Cardiac muscle cell (in vitro differentiated cells and primary cell): Measurements from ENCODE around the gene RFTN1. TPM values are rescaled to one million over a fixed set of nuclear protein-coding genes. Genes with fewer than 3 reads are reported as not detected.
A peak's percentile ranks its signal among the peaks of the same experiment; 100 is the strongest.

Experiments used
- DNase-seq, 2 donors: peaks; one replicate each; pipeline versions ENCODE4 v3.0.0 to v3.0.0-alpha.2; 2010 to 2017; ENCODE audit warnings: low read depth in 1 of 2, low spot score in 1 of 2
- H3K27ac ChIP-seq: fragments of 200-600 bp; sonication (generic); 2 replicates; pipeline ENCODE4 v1.5.1; 2016
- H3K27me3 ChIP-seq: fragments of 200-600 bp; sonication (generic); 2 replicates; pipeline ENCODE4 v1.6.0; 2016; ENCODE audit warnings: control low read depth
- H3K36me3 ChIP-seq: fragments of 200-600 bp; sonication (generic); 2 replicates; pipeline ENCODE4 v1.5.1; 2016; ENCODE audit warnings: control low read depth
- H3K4me1 ChIP-seq: fragments of 200-600 bp; sonication (generic); 2 replicates; pipeline ENCODE4 v1.8.1; 2017; ENCODE audit warnings: low read depth, mild to moderate bottlenecking, mixed run types
- H3K4me3 ChIP-seq: fragments of 200-600 bp; sonication (generic); 2 replicates; pipeline ENCODE4 v1.5.1; 2016; ENCODE audit warnings: mild to moderate bottlenecking
- H3K9me3 ChIP-seq: fragments of 200-600 bp; sonication (generic); 2 replicates; pipeline ENCODE4 v1.5.1; 2017; ENCODE audit warnings: low read depth, mild to moderate bottlenecking, control low read depth
- CTCF ChIP-seq: IDR thresholded peaks from 2 replicates; pipeline ENCODE4 v1.5.1; 2012; ENCODE audit warnings: low read depth, mild to moderate bottlenecking, low read length
- polyA plus RNA-seq: library from polyadenylated mRNA; unstranded; fragments of >200 nt; fragmentation: Nextera tagmentation; extraction: Ambion mirVana; gene quantifications from 2 replicates; pipeline ENCODE4 v1.2.1, GENCODE V29; 2016
- total RNA-seq: library from RNA; depleted of rRNA; stranded (reverse); fragments of >200 nt; gene quantifications from 2 replicates; pipeline ENCODE4 v1.2.3, GENCODE V29; 2016

Gene RFTN1
- total and polyA plus RNA-seq, 2 experiments from 2014 or later, result 30.6 to 42.4 TPM

DNA sequence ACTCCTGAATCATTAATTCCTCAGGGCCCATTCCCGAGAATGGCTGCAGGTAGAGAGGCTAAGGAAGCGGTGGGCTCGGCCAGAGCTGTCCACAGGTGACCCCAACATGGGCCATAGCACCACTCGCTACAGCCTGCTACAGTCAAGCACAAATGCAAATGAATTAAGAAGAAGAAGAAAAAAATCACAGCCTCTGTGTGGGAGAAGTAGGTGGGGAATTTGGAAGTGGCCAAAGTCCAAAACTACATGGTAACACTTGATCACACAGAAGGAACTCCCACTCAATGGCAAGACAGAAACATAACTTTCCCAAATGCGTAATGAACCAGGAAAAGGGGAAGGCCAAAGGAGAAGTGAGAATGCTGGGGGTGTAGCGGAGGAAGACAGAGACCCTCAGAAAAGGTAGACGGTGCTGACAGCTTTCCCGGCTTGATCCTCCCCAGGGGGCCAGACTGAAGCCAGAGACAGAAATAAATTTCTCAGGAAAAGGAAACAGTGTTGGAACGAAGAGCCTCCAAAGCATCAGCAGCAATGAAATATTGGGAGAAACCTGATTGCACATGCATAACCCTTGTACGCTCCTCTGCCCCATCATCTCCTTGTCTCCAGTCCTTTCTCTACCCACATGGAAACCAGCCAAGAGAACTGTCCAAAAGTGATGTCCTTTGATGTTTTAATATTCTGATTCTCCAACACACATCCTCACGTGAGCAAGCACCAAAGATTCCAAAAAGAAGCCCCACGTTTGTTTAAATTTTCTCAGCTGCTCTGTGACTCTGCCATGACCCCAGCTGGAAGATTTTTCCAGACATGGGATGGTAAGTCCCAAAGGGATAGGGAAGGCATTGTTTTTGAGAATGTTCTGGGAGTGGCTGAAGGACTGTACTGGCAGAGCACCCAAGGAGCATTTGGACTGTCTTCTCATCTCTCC is 140.9 kb downstream of the RFTN1 start:
- peak in 1 of 2 donors; percentile 45 for DNase-seq
- H3K27me3 ChIP-seq, result no peaks in the 10 kb centered on the region
- peaks cover 37% of the 10 kb centered on the region for H3K4me1 ChIP-seq
- H3K9me3 ChIP-seq, result no peaks in the 10 kb centered on the region
- no peaks in the 10 kb centered on the region for H3K36me3 ChIP-seq
- no peak for TF ChIP-seq CTCF
- no peak overlapping the region for H3K4me3 ChIP-seq
- no peak overlapping the region for H3K27ac ChIP-seq

GRCh38 chr3:16370872-16371740 is 142.4 kb downstream of the RFTN1 start:
- no peak for TF ChIP-seq CTCF

GRCh38 chr3:16370503-16370871 is 143.0 kb downstream of the RFTN1 start:
- Histone ChIP-seq H3K4me3 (no peak overlapping the region), H3K27ac (peak overlapping the region; percentile 86), H3K36me3 (no peaks in the 10 kb centered on the region), H3K9me3 (no peaks in the 10 kb centered on the region), H3K4me1 (peaks cover 37% of the 10 kb centered on the region), H3K27me3 (no peaks in the 10 kb centered on the region)
- DNase-seq, result no peak
- no peak for TF ChIP-seq CTCF

More at GRCh38 chr3:16370872-16371740, 142.4 kb downstream of the RFTN1 start:
- Histone ChIP-seq H3K36me3 (no peaks in the 10 kb centered on the region), H3K27ac (peak overlapping the region; percentile 86), H3K4me1 (peaks cover 37% of the 10 kb centered on the region), H3K4me3 (no peak overlapping the region), H3K27me3 (no peaks in the 10 kb centered on the region), H3K9me3 (no peaks in the 10 kb centered on the region)
- peak in 1 of 2 donors; percentile 64 for DNase-seq

GRCh38 chr3:16369885-16370284 is 143.6 kb downstream of the RFTN1 start:
- peaks cover 31% of the 10 kb centered on the region for H3K4me1 ChIP-seq
- no peak overlapping the region for H3K4me3 ChIP-seq
- H3K27me3 ChIP-seq, result no peaks in the 10 kb centered on the region
- no peaks in the 10 kb centered on the region for H3K9me3 ChIP-seq
- H3K36me3 ChIP-seq, result no peaks in the 10 kb centered on the region
- TF ChIP-seq CTCF, result no peak
- peak; percentile 10 to 72 for DNase-seq
- peak overlapping the region; percentile 86 for H3K27ac ChIP-seq

DNA sequence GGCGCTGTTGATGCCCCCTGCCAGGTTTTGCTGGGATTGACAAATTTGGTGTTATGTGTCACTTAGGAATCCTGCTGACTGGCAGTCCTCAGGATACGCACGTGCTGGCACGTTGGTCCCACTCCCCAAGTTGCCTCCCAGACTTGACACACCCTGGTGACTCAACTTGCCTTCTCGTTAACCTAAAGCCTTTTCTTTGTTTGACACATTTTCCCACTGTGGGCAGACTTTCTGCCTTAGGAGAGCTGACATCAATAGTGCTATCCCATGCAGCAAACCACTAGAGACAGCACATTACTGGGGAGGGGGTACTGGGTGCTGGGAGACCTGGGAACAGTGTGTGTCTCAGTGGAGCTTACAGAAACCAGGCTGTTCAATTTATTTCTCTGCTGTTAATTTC is 144.2 kb downstream of the RFTN1 start:
- TF ChIP-seq CTCF, result no peak
- DNase-seq, result no peak
- Histone ChIP-seq H3K9me3 (no peaks in the 10 kb centered on the region), H3K4me1 (peaks cover 25% of the 10 kb centered on the region), H3K4me3 (no peak overlapping the region), H3K27me3 (no peaks in the 10 kb centered on the region), H3K27ac (peak overlapping the region; percentile 86), H3K36me3 (no peaks in the 10 kb centered on the region)
